ENCODE measurements around the gene STMN3.
"Not testable (repeated sequence)": the region's sequence is repeated elsewhere in the genome, so short reads cannot be mapped to it uniquely, and the experiment has no call there.

The STMN3 gene

GRCh38 chr20:63612276-63612931 lies 40.8 kb downstream of the STMN3 start:
- no peak for DNase-seq (ENCODE audit: low spot score)

GRCh38 chr20:63611646-63612045 lies 41.6 kb downstream of the STMN3 start:
- DNase-seq (ENCODE audit: low spot score) = no peak

- DNase-seq (ENCODE audit: low spot score) = no peak
These were observed 42.4 kb downstream of the STMN3 start for GRCh38 chr20:63610581-63611435.

- no peak for DNase-seq (ENCODE audit: low spot score)
These were observed 46.5 kb downstream of the STMN3 start for GRCh38 chr20:63606686-63607085.

GRCh38 chr20:63602321-63602720 lies 50.9 kb downstream of the STMN3 start:
- no peak for DNase-seq (ENCODE audit: low spot score)

- DNase-seq (ENCODE audit: low spot score) = not testable (repeated sequence)
These were observed 51.5 kb downstream of the STMN3 start for GRCh38 chr20:63601679-63602078.

GRCh38 chr20:63599396-63600050 lies 53.7 kb downstream of the STMN3 start:
- DNase-seq (ENCODE audit: low spot score) = no peak

GRCh38 chr20:63598479-63599395 lies 54.5 kb downstream of the STMN3 start:
- DNase-seq (ENCODE audit: low spot score) = no peak

- no peak for DNase-seq (ENCODE audit: low spot score)
These were observed 55.4 kb downstream of the STMN3 start for GRCh38 chr20:63597651-63598478.

- no peak for DNase-seq (ENCODE audit: low spot score)
These were observed 56.8 kb downstream of the STMN3 start for GRCh38 chr20:63596423-63596822.

- no peak for DNase-seq (ENCODE audit: low spot score)
These were observed 57.7 kb downstream of the STMN3 start for GRCh38 chr20:63595416-63596127.

GRCh38 chr20:63594043-63594561 lies 59.1 kb downstream of the STMN3 start:
- DNase-seq (ENCODE audit: low spot score) = peak; percentile 91

- DNase-seq (ENCODE audit: low spot score) = no peak
These were observed 60.6 kb downstream of the STMN3 start for GRCh38 chr20:63592661-63593060.

- no peak for DNase-seq (ENCODE audit: low spot score)
These were observed 61.4 kb downstream of the STMN3 start for GRCh38 chr20:63591786-63592355.

GRCh38 chr20:63591147-63591533 lies 62.1 kb downstream of the STMN3 start:
- no peak for DNase-seq (ENCODE audit: low spot score)

- no peak for DNase-seq (ENCODE audit: low spot score)
These were observed 62.7 kb downstream of the STMN3 start for GRCh38 chr20:63590218-63591146.
